ENCODE measurements around the gene LRRC8C.

The LRRC8C gene

DNA sequence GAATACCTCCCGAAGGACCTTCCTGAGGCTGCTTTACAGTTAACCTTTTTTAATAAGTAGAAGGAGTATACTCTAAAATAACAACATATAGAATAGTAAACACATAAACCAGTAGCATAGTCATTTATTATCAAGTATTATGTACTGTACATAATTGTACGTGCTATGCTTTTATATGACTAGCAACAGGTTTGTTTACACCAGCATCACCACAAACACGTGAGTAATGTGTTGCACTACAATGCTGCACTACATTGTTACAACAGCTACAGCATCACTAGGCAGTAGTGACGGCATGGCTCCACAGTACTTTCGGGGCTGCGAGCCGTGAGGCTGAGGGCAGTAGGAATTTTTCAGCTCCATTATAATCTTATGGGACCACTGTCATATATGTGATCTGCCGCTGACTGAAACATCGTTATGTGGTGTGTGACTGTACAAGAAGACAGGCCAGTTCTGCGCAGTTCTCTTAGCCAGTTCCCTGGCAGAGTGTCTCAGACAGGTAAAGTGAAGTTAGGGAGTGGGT is 105.1 kb downstream of the LRRC8C start:
- DNase-seq, result no peak

DNA sequence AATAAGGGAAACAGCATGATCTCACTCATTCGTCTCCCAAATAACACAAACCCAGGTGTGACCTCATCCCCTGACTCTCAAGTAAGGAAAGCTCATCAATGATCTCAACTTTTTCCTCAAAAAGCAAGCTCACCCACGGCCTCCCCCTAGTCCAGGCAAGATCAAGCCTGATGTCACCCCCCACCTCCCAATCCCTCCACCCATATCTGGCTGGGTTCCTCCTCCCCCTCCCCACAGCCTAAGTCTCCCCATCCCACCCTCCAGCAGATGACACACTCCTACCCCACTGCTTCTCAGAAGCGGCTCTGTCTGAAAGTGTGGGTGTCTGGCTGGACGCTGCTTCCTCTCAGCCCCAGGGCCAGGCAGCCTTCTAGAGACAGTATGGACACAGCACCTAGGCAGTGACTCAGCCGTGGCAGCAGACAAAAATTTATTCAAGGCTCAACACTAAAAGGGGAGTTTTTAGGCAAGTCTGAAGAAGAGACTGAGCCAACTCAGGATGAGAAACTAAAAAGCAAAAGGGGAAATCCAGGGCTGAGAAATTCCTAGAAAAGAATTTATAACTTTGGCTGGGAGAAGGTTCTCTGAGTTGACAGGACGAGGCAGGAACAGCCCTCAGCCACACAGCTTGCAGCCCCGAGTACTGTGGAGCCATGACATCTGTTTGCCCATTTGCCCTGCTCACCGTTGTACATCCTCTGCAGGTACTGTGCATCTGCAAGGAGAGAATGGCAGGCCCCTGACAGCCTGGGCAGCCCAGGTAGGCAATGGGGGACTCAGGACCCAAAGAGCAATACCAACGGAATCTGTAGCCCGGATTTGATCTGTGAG is 106.3 kb downstream of the LRRC8C start:
- peak; percentile 46 for DNase-seq

DNA sequence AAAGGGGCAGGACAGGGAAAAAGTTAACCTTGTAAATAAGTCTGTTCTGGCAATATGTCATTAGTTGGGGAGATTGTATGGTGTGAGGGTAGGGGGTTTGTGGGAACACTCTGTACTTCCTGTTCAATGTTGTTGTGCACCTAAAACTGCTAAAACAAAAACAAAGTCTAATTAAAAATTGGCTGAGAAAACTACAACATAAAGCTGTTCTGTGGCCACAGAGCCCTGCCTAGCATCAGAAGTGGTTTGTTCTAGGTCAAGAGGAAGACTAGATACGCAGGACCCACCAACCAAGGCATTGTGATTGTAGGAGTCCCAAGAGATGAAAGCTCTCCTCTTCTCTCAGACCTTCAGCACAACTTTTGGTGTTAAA is 106.9 kb downstream of the LRRC8C start:
- DNase-seq, result no peak

DNA sequence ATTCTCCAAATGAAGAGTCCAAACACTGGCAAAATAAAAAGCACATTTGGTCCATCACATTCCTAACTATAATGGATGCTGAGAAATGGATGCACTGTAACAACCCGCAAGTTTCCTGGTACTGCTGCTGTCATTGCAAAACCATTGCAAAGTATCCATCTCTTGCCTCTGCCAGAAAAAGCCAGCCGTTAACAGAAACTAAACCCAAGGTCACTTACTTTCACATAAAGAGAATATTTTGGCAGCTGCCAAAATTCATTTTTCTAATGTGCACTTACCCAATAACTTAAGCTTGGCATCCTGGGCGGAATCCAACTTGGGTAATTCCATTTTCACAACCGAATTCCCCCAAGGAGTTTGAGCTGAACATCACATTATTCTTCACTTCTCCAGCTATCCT is 110.9 kb downstream of the LRRC8C start:
- DNase-seq, result no peak

DNA sequence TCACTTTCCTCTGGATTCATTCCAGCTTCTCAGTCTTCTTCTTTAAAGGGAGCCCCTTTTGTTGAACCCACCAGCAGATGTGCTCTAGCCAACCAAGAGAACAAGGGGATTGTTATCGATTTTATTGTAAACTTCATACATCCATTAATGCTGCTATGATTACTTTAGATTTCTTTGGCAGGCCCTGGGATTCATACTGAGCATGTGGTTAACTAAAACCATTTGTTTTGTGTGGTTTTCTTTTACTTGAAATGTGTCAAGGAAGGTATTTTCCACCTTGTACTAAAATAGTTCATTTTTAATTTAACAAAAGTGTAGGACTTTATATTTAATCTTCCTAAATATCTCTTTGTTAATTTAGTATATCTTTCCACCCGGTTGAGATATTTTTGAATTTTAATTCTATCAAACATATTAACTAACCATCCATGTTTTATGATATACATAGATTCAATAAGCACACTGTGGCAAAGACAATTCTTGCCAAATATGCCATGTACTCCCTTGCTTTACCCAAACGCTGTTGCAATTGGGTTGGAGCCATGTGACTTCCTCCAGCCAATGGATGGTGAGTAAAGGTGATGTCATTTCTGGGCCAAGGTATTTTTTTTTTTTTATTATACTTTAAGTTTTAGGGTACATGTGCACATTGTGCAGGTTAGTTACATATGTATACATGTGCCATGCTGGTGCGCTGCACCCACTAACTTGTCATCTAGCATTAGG is 113.7 kb downstream of the LRRC8C start:
- DNase-seq, result no peak

DNA sequence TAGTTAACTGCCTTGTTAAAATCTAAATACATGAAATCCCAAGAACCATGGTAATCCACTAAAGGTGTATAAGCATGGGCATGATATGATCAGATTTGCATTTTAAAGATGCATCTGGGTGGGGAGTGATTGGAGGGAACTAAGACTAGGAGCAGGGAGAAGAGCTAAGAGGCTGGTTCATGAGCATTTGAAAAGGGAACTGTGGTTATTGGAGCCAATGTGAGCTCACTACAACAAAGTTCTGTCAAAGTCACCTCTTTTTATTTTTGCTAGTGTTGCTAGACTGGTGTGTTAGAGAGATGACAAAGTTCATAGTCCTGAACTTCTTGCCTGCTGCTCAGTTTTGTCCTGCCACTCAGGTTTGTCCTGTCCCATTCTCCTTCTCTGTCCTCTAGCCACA is 120.8 kb downstream of the LRRC8C start:
- no peak for DNase-seq

DNA sequence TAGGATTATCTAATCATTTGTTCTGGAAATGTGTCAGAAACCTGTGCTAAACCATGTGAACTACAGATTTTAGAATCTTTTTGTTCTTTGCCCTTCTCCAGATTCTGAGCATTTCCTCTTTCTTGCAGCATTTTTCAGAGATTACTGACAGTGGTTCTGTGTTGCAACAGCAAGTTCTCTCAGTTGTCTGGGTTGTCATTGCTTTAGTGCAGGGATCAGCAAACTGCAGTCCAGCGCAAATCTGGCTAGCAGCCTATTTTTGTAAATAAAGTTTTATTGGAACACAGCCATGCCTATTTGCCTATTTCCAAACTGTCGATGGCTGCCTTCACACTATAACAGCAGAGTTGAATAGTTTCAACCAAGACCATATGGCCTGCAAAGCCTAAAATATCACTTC is 121.6 kb downstream of the LRRC8C start:
- no peak for DNase-seq

DNA sequence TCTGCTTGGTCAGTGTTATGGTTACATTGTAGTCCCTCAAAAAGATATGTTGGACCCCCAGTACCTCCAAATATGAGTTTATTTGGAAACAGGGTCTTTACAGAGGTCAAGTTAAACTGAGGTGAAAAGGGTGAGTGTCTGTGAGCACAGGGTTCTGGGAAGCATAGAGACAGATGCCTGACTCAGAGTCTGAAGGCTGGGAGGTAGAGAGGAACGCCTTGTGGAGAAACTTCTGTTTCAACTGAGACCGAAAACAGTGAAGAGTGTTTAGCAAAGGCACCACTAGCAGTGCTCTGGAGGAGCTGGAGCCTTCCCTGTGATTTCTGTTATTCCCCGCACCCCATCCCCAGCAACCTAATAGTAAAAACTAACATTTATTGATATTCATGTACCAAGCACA is 122.7 kb downstream of the LRRC8C start:
- DNase-seq, result no peak

DNA sequence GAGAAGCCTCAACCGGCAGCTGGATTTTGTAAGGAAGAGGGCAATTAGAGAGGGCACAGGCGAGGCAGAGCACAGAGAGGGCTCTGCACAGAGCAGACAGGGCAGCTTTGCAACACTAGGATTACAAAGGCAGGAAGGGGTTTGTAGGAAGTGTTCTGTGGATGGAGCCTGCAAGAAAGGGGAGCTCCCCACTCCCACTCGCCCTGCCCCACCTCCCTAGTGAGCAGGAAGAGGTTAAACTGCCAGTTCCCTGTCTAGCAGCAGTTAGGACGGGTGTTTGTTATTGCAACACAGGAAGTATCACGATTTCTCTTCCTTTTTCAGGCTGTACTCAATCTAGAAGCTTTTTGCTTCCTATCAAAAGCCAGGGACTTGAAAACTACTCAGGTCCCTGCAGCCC is 124.6 kb downstream of the LRRC8C start:
- DNase-seq, result peak; percentile 65

DNA sequence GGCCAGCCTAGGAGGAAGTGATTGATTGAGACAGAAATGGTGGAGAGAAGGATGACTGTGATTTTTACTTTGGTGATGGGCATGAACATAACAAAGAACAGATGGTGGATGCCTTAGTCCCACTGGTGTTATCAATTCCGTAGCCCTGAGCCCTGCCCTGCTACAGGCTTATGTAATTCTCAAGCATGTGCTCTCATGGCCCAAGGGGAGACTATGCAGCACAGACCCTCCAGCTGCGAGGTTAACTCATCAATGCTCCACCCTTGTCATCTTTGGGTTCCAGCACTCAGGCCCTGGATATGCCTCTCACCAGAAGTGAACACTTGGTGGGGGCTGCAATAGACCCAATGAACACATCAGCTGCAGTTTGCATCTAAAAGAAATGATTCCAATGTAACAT is 125.2 kb downstream of the LRRC8C start:
- DNase-seq, result no peak

DNA sequence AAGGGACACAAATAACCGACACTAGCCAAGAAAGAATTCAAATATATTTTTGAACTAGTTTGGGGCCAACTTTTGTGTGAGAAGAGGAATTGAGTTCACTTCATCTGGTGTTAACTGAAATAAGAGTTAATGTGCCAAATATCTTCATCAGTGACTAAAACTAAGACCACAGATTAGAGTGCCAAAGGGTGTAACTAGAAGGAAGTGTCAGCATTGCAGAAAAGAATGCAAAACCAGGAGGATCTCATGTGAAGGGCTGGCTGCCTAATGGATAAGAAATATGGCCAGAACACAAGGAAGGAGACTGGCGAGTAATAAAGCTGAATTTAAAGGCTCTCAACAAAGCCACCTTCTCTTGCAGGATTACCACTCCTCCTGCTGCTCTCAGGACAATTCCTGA is 126.1 kb downstream of the LRRC8C start:
- DNase-seq, result no peak

DNA sequence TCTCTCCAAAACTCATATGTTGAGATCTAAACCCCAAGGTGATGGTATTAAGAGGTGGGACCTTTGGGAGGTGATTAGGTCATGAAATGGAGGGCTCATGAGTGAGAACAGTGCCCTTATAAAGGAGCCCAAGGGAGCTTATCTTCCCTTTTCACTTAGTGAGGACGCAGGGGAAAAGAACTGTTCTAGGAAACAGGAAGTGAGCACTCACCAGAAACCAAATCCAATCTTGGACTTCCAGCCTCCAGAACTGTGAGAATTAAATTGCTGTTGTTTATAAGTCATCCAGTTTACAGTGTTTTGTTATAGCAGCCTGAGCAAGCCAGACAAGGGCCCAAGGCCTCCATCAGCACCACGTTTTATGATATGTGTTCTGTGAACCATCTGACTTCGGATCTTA is 127.6 kb downstream of the LRRC8C start:
- no peak for DNase-seq

DNA sequence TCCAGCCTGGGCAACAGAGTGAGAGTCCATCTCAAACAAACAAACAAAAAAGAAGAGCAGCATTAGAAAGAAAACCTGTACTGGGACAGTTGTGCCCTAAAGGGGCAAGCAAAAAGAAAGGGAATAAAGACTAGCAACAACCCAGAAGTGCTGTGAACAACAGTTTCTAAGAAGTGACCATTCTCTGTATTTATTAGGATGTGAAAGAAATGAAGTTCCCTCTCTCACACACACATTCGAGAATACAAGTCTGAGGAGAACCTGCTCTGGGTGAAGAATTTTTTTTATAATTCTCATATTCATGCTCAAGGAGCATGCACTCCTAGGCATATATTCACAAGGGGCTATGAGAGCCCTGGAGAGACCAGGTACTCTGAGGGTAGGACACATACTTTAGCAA is 128.4 kb downstream of the LRRC8C start:
- no peak for DNase-seq

DNA sequence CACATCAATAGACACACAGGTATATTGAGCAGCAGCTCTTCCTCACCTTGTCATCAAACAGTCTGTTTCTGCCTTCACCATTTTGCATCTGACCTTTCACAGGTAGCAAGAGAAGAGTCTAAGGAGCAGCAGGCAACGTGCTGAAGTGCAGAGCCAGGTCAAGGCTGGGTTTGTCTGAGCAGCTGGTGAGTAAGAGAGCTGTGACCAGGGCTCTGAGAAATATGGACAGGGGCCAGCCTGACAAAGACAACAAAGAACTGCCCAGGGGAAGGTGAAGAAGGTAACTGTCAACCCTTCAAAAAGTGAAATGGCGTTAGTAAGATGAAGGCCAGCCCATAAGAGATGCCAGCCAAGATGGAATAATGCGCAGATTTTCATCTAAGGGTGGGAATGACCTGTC is 129.0 kb downstream of the LRRC8C start:
- no peak for DNase-seq

DNA sequence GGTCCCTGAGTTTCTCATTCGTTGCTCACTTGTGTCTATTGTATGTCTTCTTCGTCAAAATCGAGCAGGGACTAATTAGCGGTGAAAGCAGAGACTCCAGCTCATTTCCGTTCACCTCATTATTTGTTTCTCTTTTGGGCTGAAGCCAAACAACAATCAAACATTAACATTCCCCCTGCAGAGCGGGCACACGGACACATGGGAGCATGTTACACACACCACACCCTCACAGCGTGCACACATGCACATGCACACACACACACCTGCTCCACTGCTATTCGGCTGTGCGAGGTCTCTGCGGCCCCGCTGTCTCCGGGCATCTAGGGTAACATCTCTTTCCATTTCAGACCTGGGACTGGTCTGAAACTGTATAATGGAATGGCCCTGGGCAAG is 129.5 kb downstream of the LRRC8C start:
- DNase-seq, result no peak

DNA sequence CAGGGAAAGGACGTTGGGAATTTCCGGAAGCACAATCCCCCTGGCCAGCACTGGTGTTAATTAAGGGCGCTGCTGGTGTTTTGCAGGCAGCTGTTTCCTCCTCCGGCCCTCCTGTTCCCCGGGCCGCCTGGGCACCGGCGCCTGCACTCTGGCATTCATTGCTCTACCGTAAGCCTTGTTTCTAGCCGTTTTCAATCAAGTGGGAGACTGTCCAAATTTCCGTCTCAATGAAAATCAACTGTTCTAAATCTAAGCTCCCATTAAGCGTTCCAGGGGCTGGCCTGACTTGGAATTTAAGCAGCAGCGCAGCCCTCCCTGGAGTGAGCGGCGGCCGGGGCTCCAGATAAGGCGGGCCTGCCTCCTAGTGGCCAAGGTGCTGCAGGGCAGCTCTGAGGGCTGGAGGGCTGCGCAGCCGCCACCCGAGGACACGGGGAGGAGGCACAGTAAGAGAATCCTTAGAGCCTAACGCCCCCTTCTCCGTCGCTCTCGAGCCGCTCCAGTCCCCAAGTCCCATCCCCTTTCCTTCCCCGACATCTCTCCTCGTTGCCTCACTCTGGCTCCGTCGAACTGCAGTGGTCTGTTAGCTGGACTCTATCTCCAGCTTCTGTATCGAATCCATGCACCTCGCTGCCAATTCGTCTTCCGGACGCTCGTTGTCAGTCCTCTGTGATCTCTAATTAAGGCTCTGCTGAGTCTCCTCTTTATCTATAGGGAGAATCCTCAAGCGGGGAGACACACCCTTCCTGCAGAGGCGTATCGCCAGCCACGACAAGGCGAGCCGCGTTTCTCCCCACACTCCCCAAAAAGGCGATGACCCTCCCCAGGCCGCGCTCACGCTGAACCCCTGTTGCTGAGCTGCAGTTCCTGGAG is 130.1 kb downstream of the LRRC8C start:
- peak; percentile 91 for DNase-seq

DNA sequence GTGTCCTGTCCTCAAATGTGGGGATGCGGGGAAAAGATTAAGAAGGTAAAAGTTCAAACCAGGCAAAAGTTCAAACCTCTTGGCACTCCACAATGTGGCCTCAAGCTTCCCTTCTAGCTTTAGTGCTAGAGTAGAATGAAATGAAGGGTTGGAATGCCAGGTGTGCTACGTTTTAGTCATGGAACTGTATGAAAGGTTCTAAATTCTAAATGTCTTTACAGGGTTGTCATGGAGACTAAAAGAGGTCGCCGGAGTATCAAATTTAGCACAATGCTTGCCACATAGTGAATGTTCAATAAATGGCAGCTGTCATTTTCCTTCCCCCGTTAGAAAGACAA is 130.7 kb downstream of the LRRC8C start:
- no peak for DNase-seq

DNA sequence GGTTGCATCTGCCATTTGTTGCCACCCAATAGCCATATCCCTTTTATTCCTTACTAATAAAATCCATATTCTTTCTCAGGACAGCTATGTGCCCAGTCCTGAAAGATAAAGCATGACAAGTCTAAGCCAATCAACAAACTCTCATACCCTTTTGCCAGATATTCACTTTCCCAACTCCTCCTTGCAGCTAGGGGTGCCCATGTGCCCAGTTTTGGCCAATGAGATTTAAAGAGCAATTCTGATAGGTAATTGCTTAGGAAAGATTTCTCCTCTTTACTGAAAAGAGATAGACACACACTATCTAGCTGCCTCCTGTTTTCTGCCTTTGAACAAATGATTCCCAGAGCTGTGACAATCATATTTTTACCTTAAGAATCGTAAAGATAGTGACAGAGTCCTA is 132.9 kb downstream of the LRRC8C start:
- no peak for DNase-seq

DNA sequence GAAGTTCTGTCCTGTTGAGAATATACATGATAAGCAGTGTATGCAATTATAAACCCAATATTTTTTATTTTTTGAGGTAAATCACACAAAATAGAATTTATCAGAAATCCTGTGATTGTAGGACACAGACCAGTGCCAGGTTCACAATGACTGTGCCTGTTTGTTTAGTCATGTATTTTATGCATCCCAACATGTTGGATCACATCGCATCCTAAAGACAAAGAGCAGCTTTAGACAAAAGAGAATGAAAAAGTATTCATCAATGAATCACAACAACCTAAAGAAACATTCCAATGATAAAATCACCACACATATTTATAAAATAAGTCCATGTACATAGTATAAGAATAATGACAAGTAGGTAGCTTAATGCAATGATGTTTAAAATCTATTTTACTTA is 134.7 kb downstream of the LRRC8C start:
- no peak for DNase-seq
